ENCODE measurements around the gene SLC44A1.

DNA sequence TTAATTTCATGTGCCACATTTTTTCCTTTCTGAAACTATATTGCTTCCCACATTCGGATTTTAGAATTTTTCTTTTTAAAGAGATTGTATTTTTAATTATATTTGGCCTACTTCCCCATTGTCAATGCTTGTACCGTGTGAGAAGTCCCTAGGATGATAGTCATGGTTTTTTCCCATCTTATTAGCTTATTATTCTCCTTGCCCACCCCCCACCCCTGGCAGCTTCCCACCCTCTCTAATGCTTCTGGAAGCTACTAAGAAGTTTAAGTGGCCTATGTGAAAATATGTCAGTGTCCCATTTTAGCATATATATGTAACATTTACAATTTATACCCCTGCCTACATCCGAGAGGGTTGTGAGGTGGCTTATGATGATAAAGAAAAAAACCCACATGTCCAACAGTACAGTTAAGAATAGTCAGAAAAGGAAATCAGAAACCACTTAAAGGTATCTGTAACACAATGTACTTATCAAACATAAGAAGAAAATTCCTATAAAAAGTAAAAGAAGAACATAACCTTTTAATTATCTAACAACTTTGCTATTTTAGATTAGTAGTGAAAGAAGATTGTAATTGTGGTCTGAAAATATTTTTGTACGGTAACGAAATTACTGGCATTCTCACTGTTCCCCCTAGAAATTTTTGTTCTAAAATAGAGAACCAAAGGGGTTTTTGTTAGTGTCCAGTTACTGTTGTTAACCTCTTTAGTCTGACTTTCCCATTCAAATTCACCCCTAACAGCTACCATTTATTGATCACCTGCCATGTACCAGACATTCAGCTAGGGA is 62.1 kb downstream of the SLC44A1 start:
- no peak for TF ChIP-seq CHD4 (IDR thresholded peaks at IDR 0.05)
- no peak for TF ChIP-seq ZSCAN29 (IDR thresholded peaks at IDR 0.05)
- TF ChIP-seq, protein P1, sequence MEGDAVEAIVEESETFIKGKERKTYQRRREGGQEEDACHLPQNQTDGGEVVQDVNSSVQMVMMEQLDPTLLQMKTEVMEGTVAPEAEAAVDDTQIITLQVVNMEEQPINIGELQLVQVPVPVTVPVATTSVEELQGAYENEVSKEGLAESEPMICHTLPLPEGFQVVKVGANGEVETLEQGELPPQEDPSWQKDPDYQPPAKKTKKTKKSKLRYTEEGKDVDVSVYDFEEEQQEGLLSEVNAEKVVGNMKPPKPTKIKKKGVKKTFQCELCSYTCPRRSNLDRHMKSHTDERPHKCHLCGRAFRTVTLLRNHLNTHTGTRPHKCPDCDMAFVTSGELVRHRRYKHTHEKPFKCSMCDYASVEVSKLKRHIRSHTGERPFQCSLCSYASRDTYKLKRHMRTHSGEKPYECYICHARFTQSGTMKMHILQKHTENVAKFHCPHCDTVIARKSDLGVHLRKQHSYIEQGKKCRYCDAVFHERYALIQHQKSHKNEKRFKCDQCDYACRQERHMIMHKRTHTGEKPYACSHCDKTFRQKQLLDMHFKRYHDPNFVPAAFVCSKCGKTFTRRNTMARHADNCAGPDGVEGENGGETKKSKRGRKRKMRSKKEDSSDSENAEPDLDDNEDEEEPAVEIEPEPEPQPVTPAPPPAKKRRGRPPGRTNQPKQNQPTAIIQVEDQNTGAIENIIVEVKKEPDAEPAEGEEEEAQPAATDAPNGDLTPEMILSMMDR (IDR thresholded peaks at IDR 0.05 in 2 of 3, conservative IDR thresholded peaks at IDR 0.05 in 1 of 3; ENCODE audit: control insufficient read depth in 2 of 3, extremely low read depth in 1 of 3, insufficient read depth in 1 of 3, low read depth in 3 of 3, low read length in 3 of 3) = no peak

All from GM12878 (cell line).